WI38 (cell line): Measurements from ENCODE around the gene APOBEC3C.
A peak's percentile ranks its signal among the peaks of the same experiment; 100 is the strongest.
"Not testable (repeated sequence)": the region's sequence is repeated elsewhere in the genome, so short reads cannot be mapped to it uniquely, and the experiment has no call there.

Experiments
- H3K4me3 ChIP-seq: 2 replicates; pipeline ENCODE4 v1.5.1; 2011; ENCODE audit warnings: low read depth, mild to moderate bottlenecking, control low read depth, low read length
- TF ChIP-seq, protein P1 (sequence below): IDR thresholded peaks from 2 replicates; pipeline ENCODE4 v1.5.1; 2012; ENCODE audit warnings: low read depth, mild to moderate bottlenecking, control low read depth, low read length

APOBEC3C gene

GRCh38 chr22:39029227-39029626 lies 15.2 kb downstream of the APOBEC3C start:
- H3K4me3 ChIP-seq, result no peak overlapping the region
- TF ChIP-seq, protein P1, sequence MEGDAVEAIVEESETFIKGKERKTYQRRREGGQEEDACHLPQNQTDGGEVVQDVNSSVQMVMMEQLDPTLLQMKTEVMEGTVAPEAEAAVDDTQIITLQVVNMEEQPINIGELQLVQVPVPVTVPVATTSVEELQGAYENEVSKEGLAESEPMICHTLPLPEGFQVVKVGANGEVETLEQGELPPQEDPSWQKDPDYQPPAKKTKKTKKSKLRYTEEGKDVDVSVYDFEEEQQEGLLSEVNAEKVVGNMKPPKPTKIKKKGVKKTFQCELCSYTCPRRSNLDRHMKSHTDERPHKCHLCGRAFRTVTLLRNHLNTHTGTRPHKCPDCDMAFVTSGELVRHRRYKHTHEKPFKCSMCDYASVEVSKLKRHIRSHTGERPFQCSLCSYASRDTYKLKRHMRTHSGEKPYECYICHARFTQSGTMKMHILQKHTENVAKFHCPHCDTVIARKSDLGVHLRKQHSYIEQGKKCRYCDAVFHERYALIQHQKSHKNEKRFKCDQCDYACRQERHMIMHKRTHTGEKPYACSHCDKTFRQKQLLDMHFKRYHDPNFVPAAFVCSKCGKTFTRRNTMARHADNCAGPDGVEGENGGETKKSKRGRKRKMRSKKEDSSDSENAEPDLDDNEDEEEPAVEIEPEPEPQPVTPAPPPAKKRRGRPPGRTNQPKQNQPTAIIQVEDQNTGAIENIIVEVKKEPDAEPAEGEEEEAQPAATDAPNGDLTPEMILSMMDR, result no peak

- H3K4me3 ChIP-seq, result no peak overlapping the region
- TF ChIP-seq, protein P1, result no peak
These were observed 16.6 kb downstream of the APOBEC3C start for GRCh38 chr22:39030705-39031104.

DNA sequence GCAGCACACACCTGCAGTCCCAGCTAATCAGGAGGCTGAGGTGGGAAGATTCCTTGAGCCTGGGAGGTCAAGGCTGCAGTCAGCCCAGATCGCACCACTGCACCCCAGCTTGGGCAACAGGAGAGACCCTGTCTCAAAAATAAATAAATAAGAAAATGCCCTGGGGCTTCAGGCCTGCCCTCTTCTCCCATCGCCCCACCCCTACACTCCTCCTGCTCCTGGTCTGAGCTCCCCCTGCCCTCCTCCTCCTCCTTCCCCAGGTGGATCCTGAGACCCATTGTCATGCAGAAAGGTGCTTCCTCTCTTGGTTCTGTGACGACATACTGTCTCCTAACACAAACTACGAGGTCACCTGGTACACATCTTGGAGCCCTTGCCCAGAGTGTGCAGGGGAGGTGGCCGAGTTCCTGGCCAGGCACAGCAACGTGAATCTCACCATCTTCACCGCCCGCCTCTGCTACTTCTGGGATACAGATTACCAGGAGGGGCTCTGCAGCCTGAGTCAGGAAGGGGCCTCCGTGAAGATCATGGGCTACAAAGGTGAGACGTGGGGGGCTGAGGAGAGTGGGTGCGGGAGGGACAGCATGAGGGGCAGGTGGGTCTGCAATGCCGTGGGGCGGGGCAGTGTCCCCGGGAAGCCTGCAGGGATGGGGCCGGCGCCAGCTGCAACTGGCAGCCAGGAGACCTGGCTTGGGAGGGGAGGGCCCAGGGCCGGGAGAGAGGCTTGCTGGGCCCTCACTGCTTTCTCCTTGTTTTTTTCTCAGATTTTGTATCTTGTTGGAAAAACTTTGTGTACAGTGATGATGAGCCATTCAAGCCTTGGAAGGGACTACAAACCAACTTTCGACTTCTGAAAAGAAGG lies 17.6 kb downstream of the APOBEC3C start:
- H3K4me3 ChIP-seq, result not testable (repeated sequence)

- H3K4me3 ChIP-seq, result not testable (repeated sequence)
These were observed 23.0 kb downstream of the APOBEC3C start for GRCh38 chr22:39037071-39037470.

DNA sequence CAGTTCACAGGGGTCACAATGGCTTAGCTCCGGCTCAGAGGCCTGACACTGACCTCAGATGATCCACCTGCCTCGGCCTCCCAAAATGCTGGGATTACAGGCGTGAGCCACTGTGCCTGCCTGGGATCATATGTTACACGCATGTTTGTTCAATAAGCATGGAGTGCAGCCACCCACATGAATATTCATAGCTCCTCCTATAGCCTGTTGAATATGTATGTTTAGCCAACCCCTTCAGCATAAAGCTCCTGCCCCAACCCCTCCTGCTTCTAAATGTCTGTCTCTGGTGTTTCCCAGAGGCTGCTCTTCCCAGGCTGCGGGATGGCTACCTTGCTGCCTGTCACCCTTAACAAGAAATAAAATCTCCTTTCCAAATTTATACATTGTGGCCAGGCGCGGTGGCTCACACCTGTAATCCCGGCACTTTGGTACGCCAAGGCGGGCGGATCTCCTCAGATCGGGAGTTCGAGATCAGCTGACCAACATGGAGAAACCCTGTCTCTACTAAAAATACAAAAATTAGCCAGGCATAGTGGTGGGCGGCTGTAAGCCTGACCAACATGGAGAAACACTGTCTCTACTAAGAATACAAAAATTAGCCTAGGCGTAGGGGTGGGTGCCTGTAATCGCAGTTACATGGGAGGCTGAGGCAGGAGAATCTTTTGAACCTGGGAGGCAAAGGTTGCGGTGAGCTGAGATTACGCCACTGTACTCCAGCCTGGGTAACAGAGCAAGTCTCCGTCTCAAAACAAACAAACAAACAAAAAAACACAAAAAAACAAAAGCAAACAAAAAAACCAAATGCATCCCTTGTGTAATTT lies 25.5 kb downstream of the APOBEC3C start:
- TF ChIP-seq, protein P1, result no peak
- no peak overlapping the region for H3K4me3 ChIP-seq

DNA sequence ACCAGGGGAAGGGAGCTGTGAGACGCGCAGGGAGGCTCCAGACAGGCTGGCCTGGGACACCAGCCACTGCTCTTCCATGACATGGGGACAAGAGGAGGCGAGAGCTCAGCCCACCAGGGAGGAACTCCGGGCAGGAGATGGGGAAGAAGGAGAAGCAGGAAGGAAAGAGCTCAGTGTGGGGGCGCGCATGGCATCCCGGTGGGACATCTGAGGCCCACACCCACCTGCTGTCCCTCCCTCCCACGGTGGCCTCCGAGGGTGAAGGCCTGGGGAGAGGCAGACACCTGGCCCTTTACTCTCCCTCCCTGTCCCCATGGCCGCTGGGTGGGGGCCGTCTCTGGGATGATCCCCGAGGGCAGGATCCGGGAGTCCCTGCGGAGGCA lies 26.1 kb downstream of the APOBEC3C start:
- peak overlapping the region; percentile 71; the same call in 1 of the 2 replicates for H3K4me3 ChIP-seq

DNA sequence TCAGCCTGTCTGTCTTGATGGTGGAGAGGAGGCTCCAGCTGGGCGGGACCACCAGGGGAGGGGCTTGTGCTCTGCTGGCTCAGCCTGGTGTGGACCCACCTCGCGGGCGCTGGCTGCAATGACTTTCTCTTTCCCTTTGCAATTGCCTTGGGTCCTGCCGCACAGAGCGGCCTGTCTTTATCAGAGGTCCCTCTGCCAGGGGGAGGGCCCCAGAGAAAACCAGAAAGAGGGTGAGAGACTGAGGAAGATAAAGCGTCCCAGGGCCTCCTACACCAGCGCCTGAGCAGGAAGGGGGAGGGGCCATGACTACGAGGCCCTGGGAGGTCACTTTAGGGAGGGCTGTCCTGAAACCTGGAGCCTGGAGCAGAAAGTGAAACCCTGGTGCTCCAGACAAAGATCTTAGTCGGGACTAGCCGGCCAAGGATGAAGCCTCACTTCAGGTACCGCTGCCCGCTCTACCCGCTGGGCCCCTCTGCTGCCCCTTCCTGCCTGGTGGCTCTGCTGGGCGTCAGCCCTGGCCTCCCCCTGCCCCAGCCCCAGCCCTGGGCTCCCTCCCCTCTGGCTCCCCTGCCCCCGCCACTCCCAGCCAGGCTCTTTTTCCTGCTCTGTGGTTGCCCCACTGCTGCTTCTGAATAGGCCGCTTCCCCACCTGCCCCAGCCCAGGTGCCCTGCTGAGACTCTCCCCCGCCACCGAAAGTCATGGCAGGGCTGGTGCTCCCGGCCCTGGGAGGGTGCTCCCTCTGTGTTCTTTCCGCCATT lies 26.7 kb downstream of the APOBEC3C start, which contains the start of gene APOBEC3F:
TSS of gene APOBEC3F (plus strand) at position 327 of the 759 bp plus-strand sequence. CDS start at position 424, 97 bp downstream.
- peak within 1 kb of the TSS; percentile 71 for H3K4me3 ChIP-seq

DNA sequence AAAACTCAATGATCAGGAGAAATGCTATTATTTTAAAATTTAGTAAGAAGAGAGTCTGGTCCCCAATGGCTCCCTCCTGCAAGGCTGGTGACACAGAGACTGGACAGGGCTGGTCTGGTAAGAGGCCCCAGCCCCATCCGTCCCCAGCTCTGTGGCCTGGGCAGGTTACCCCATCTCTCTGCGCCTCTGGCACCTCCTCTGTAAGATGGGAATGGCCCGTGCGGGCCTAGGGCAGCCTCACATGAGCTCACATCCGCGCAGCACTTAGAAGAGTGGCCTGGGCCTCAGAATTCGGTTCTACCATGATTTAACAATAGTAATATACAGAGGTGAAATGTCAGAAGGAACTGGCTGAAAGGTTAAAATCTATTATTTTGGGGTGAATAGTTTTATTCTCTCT lies 27.9 kb downstream of the APOBEC3C start:
- TF ChIP-seq, protein P1, result no peak
- H3K4me3 ChIP-seq, result no peak overlapping the region

DNA sequence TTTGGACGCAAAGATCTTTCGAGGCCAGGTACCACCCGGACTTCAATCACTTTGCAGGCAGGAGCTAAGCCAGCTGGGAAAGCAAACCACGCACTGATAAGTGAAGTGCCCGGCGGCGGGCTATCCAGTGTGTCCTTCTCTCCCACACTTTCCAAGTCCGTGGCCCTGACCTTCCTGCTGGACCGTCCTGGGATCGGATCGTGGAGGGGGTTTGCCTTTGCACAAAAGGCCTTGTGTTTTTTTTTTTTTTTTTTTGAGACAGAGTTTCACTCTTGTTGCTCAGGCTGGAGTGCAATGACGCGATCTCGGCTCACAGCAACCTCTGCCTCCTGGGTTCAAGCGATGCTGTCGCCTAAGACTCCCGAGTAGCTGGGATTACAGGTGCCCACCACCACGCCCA lies 29.0 kb downstream of the APOBEC3C start:
- not testable (repeated sequence) for H3K4me3 ChIP-seq

GRCh38 chr22:39045136-39045535 lies 31.1 kb downstream of the APOBEC3C start:
- not testable (repeated sequence) for H3K4me3 ChIP-seq

DNA sequence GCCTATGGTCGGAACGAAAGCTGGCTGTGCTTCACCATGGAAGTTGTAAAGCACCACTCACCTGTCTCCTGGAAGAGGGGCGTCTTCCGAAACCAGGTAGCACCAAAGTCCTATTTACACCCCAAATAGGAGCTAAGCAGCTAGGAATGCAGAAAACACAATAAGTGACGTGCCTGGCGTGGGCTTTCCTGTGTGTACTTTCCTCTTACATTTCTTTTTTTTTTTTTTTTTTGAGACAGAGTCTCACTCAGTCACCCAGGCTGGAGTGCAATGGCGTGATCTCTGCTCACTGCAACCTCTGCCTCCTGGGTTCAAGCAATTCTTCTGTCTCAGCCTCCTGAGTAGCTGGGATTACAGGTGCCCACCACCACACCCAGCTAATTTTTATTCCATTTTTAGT lies 35.4 kb downstream of the APOBEC3C start:
- not testable (repeated sequence) for H3K4me3 ChIP-seq

GRCh38 chr22:39051844-39052495 lies 37.9 kb downstream of the APOBEC3C start:
- not testable (repeated sequence) for H3K4me3 ChIP-seq
